IMR-90 (cell line): ENCODE data around the gene PAQR9. TPM values are rescaled to one million over a fixed set of nuclear protein-coding genes. Genes with fewer than 3 reads are reported as not detected.

Source experiments
- ATAC-seq: fragments of 200-7000 bp; cut with Tn5 transposase; 2 replicates; pipeline ENCODE4 v1.9.1; 2020; ENCODE audit warnings: low read depth, mild to moderate bottlenecking, moderate library complexity
- BruUV-seq: library from RNA; stranded (reverse); fragments of 400-500 nt; replicated peaks from 2 replicates; lab custom pipeline; 2021; lab: Mats Ljungman, UMichigan
- CTCF ChIA-PET: fragments of 300-600 bp; formaldehyde crosslinking; extraction: SDS; loops from one replicate; lab custom pipeline; 2021; ENCODE audit warnings: antibody characterized with exemption; lab: Yijun Ruan, JAX
- POLR2A ChIA-PET: fragments of 300-600 bp; sonication (Branson Sonifier 250); formaldehyde crosslinking; loops from one replicate; lab custom pipeline; 2022; ENCODE audit warnings: antibody characterized with exemption; ENCODE audit not compliant: unreplicated experiment; lab: Charles Lee
- DNase-seq: peaks from one replicate; pipeline ENCODE4 v3.0.0; 2013
- H2AFZ ChIP-seq: replicated peaks from 2 replicates; pipeline ENCODE3; 2013; ENCODE audit warnings: low read length, mild to moderate bottlenecking; ENCODE audit not compliant: poor library complexity
- H2AK5ac ChIP-seq: 2 replicates; pipeline ENCODE4 v1.6.1; 2013; ENCODE audit warnings: low read depth, low read length, inconsistent platforms
- H2AK9ac ChIP-seq: replicated peaks from 2 replicates; pipeline ENCODE3; 2013; ENCODE audit warnings: mild to moderate bottlenecking, low read depth, low read length, moderate library complexity; ENCODE audit not compliant: poor library complexity
- H2BK120ac ChIP-seq: 2 replicates; pipeline ENCODE4 v1.6.1; 2013; ENCODE audit warnings: low read depth, low read length, inconsistent platforms
- H2BK15ac ChIP-seq: 3 replicates; pipeline ENCODE4 v1.6.1; 2013; ENCODE audit warnings: low read depth, low read length, inconsistent platforms
- H2BK20ac ChIP-seq: 2 replicates; pipeline ENCODE4 v1.6.1; 2013; ENCODE audit warnings: low read depth, mild to moderate bottlenecking, inconsistent platforms, low read length, moderate library complexity
- H2BK5ac ChIP-seq: 2 replicates; pipeline ENCODE4 v1.6.1; 2013; ENCODE audit warnings: mild to moderate bottlenecking, low read depth, low read length, inconsistent platforms; ENCODE audit not compliant: poor library complexity, severe bottlenecking
- H3K14ac ChIP-seq: replicated peaks from 2 replicates; pipeline ENCODE4 v1.6.1; 2013; ENCODE audit warnings: low read depth, low read length, inconsistent platforms
- H3K18ac ChIP-seq: 2 replicates; pipeline ENCODE4 v1.6.1; 2013; ENCODE audit warnings: low read depth, low read length, control low read depth
- H3K23ac ChIP-seq: 2 replicates; pipeline ENCODE4 v1.6.1; 2013; ENCODE audit warnings: low read depth, low read length, inconsistent platforms
- H3K27ac ChIP-seq: 2 replicates; pipeline ENCODE4 v1.5.1; 2013; ENCODE audit warnings: mild to moderate bottlenecking, control low read depth, low read length; ENCODE audit not compliant: insufficient read depth
- H3K27me3 ChIP-seq: 2 replicates; pipeline ENCODE4 v1.6.1; 2013; ENCODE audit warnings: low read length; ENCODE audit not compliant: control insufficient read depth, insufficient read depth
- H3K36me3 ChIP-seq: 2 replicates; pipeline ENCODE4 v1.6.1; 2013; ENCODE audit warnings: low read length, mixed read lengths; ENCODE audit not compliant: control insufficient read depth, insufficient read depth
- H3K4ac ChIP-seq: 2 replicates; pipeline ENCODE4 v1.6.1; 2013; ENCODE audit warnings: low read depth, low read length, inconsistent platforms
- H3K4me1 ChIP-seq: 2 replicates; pipeline ENCODE4 v1.6.1; 2013; ENCODE audit warnings: low read length, mixed read lengths; ENCODE audit not compliant: control insufficient read depth, insufficient read depth
- H3K4me2 ChIP-seq: 2 replicates; pipeline ENCODE4 v1.6.1; 2013; ENCODE audit warnings: low read depth, mild to moderate bottlenecking, control low read depth, low read length, moderate library complexity
- H3K4me3 ChIP-seq: 2 replicates; pipeline ENCODE4 v1.5.1; 2013; ENCODE audit warnings: low read depth, mild to moderate bottlenecking, control low read depth, low read length, moderate library complexity; ENCODE audit not compliant: insufficient read depth
- H3K56ac ChIP-seq: 2 replicates; pipeline ENCODE4 v1.6.1; 2013; ENCODE audit warnings: low read length, inconsistent platforms; ENCODE audit not compliant: insufficient read depth; ENCODE audit errors: extremely low read depth
- H3K79me1 ChIP-seq, 2 experiments: 2 replicates each; pipeline ENCODE4 v1.6.1; 2013; ENCODE audit warnings: low read length in 2 of 2, inconsistent platforms in 1 of 2, low read depth in 1 of 2
- H3K9ac ChIP-seq: 2 replicates; pipeline ENCODE4 v1.6.1; 2013; ENCODE audit warnings: low read depth, low read length, control low read depth
- H3K9me1 ChIP-seq: 2 replicates; pipeline ENCODE4 v1.6.1; 2013; ENCODE audit warnings: low read length, inconsistent platforms; ENCODE audit not compliant: insufficient read depth
- H3K9me3 ChIP-seq: 2 replicates; pipeline ENCODE4 v1.6.1; 2013; ENCODE audit warnings: low read length; ENCODE audit not compliant: control insufficient read depth, insufficient read depth
- H4K20me1 ChIP-seq: 2 replicates; pipeline ENCODE4 v1.6.1; 2013; ENCODE audit warnings: low read length, inconsistent platforms; ENCODE audit not compliant: insufficient read depth
- H4K5ac ChIP-seq: 2 replicates; pipeline ENCODE4 v1.6.1; 2013; ENCODE audit warnings: mild to moderate bottlenecking, low read depth, low read length, control low read depth
- H4K8ac ChIP-seq, 2 experiments: 2 replicates each; pipeline ENCODE4 v1.6.1; 2013; ENCODE audit warnings: low read depth in 2 of 2, low read length in 2 of 2, control low read depth in 1 of 2, inconsistent platforms in 1 of 2
- H4K91ac ChIP-seq: 2 replicates; pipeline ENCODE4 v1.6.1; 2013; ENCODE audit warnings: low read depth, low read length, inconsistent platforms; ENCODE audit not compliant: insufficient read depth
- BHLHE40 ChIP-seq: fragments of 150-350 bp; IDR thresholded peaks from 2 replicates; pipeline ENCODE4 v1.6.1; 2016; ENCODE audit warnings: mild to moderate bottlenecking, low read depth, low read length
- CEBPB ChIP-seq: IDR thresholded peaks from 2 replicates; pipeline ENCODE4 v1.6.1; 2012; ENCODE audit warnings: low read depth, low read length, improper control_type of control experiment
- CHD1 ChIP-seq: IDR thresholded peaks from 2 replicates; pipeline ENCODE4 v1.6.1; 2012; ENCODE audit warnings: low read depth, low read length, improper control_type of control experiment
- ELK1 ChIP-seq: fragments of 150-350 bp; IDR thresholded peaks from 2 replicates; pipeline ENCODE4 v1.6.1; 2016; ENCODE audit warnings: low read depth, mild to moderate bottlenecking, low read length, moderate library complexity, borderline replicate concordance
- FOS ChIP-seq: fragments of 150-350 bp; IDR thresholded peaks from 2 replicates; pipeline ENCODE4 v1.6.1; 2016; ENCODE audit warnings: low read depth, low read length
- MAFK ChIP-seq: IDR thresholded peaks from 2 replicates; pipeline ENCODE4 v1.6.1; 2012; ENCODE audit warnings: low read depth, low read length, improper control_type of control experiment
- MAZ ChIP-seq: IDR thresholded peaks from 2 replicates; pipeline ENCODE4 v1.6.1; 2012; ENCODE audit warnings: low read depth, mild to moderate bottlenecking, low read length, improper control_type of control experiment, moderate library complexity, borderline replicate concordance
- MXI1 ChIP-seq: IDR thresholded peaks from 2 replicates; pipeline ENCODE4 v1.6.1; 2012; ENCODE audit warnings: low read depth, mild to moderate bottlenecking, low read length, moderate library complexity, borderline replicate concordance
- NFE2L2 ChIP-seq: fragments of 150-350 bp; IDR thresholded peaks from 2 replicates; pipeline ENCODE4 v1.6.1; 2016; ENCODE audit warnings: low read depth, mild to moderate bottlenecking, low read length
- POLR2A ChIP-seq: IDR thresholded peaks from 2 replicates; pipeline ENCODE4 v1.6.1; 2012; ENCODE audit warnings: mild to moderate bottlenecking, low read depth, low read length
- RAD21 ChIP-seq: IDR thresholded peaks from 2 replicates; pipeline ENCODE4 v1.6.1; 2012; ENCODE audit warnings: low read length, improper control_type of control experiment
- RCOR1 ChIP-seq: IDR thresholded peaks from 2 replicates; pipeline ENCODE4 v1.6.1; 2012; ENCODE audit warnings: mild to moderate bottlenecking, low read length, improper control_type of control experiment; ENCODE audit not compliant: insufficient replicate concordance
- RFX5 ChIP-seq: IDR thresholded peaks from 2 replicates; pipeline ENCODE4 v1.8.0; 2012; ENCODE audit warnings: low read depth, mild to moderate bottlenecking, low read length, moderate library complexity
- SMC3 ChIP-seq: fragments of 150-350 bp; IDR thresholded peaks from 2 replicates; pipeline ENCODE4 v1.6.1; 2016; ENCODE audit warnings: low read depth, mild to moderate bottlenecking, antibody characterized with exemption, low read length, moderate library complexity
- USF2 ChIP-seq: fragments of 150-350 bp; IDR thresholded peaks from 2 replicates; pipeline ENCODE4 v1.6.1; 2017; ENCODE audit warnings: mild to moderate bottlenecking, antibody characterized with exemption, low read length, low read depth
- WGBS, 2 experiments: methylation state at CpG; one replicate each; pipeline versions ENCODE4 v1.1.5 to v1.1.7; 2013; ENCODE audit warnings: missing lambda C conversion rate in 2 of 2; ENCODE audit not compliant: insufficient read length in 1 of 2; ENCODE audit errors: extremely low coverage in 2 of 2; 5-methylcytosine and 5-hydroxymethylcytosine counted together
- dilution Hi-C: fragments of 300-500 bp; cut with HindIII; formaldehyde crosslinking; loops from one replicate; pipeline ENCODE4 v1.14.3; 2018; ENCODE audit warnings: low sequenced_read_pairs; ENCODE audit not compliant: unreplicated experiment
- in situ Hi-C: fragments of 300-500 bp; cut with MboI; formaldehyde crosslinking; loops from 3 replicates; pipeline ENCODE4 v1.14.3; 2019; ENCODE audit warnings: low sequenced_read_pairs, inconsistent platforms, mixed read lengths
- intact Hi-C: fragments of 100-400 bp; cut with micrococcal nuclease; formaldehyde crosslinking; loops from 2 replicates; pipeline ENCODE4 v1.10.0; 2022
- polyA plus RNA-seq, 3 experiments: library from polyadenylated mRNA; depleted of rRNA; stranded (reverse); fragments of >200 nt; gene quantifications; 2 replicates each; pipeline ENCODE4 v1.2.3, GENCODE V29; 2012; ENCODE audit warnings: low replicate concordance in 1 of 3
- total RNA-seq: library from RNA; depleted of rRNA; stranded (reverse); fragments of >200 nt; gene quantifications from 2 replicates; pipeline ENCODE4 v1.2.3, GENCODE V29; 2012
- TF ChIP-seq, protein P1 (sequence below): conservative IDR thresholded peaks from 2 replicates; pipeline ENCODE4 v1.5.1; 2012; ENCODE audit warnings: mild to moderate bottlenecking, low read depth, low read length, improper control_type of control experiment

Gene PAQR9
- total and polyA plus RNA-seq, 2 of the 4 experiments (the other 2 are of a cell fraction): 0.05 TPM; not detected in 1

GRCh38 chr3:142930463-142930862, 33.0 kb downstream of the PAQR9 start:
- no peak overlapping the region for H3K4ac ChIP-seq
- dilution Hi-C loops (no loop called here), intact Hi-C loops (no loop called here), in situ Hi-C loops (no loop called here)
- WGBS, 2 experiments: no CpG with 5 or more reads among the region's 3 CpGs
- H3K56ac ChIP-seq: no peak overlapping the region
- H2BK120ac ChIP-seq: no peak overlapping the region
- ChIA-PET POLR2A (no interaction called here), CTCF (interaction anchor here (0.9 kb wide), 1 partner anchor 28 kb away, joined by 4 read pairs; no protein-coding TSS in a partner anchor)
- H3K36me3 ChIP-seq: no peaks in the 10 kb centered on the region
- H3K79me1 ChIP-seq: no peaks in the 10 kb centered on the region
- no peak overlapping the region for H3K23ac ChIP-seq
- no peak overlapping the region for H3K27ac ChIP-seq
- H3K9ac ChIP-seq: no peak overlapping the region
- no peak overlapping the region for H3K4me3 ChIP-seq
- no peak overlapping the region for H3K18ac ChIP-seq
- ATAC-seq: no peak
- no peak overlapping the region for H2BK20ac ChIP-seq
- DNase-seq: no peak
- no peak overlapping the region for H2BK15ac ChIP-seq
- H3K9me3 ChIP-seq: no peaks in the 10 kb centered on the region
- H3K4me2 ChIP-seq: no peak overlapping the region
- H3K14ac ChIP-seq: no peak overlapping the region
- no peak overlapping the region for H2BK5ac ChIP-seq
- H3K9me1 ChIP-seq: no peaks in the 10 kb centered on the region
- no peak for TF ChIP-seq MAFK
- TF ChIP-seq CEBPB: no peak
- no peak for TF ChIP-seq POLR2A
- no peak for TF ChIP-seq USF2
- no peak for TF ChIP-seq RCOR1
- TF ChIP-seq BHLHE40: no peak
- no peak for TF ChIP-seq ELK1
- no peak for TF ChIP-seq MAZ
- TF ChIP-seq RAD21: no peak
- TF ChIP-seq RFX5: no peak
- TF ChIP-seq FOS: no peak
- TF ChIP-seq SMC3: no peak
- TF ChIP-seq NFE2L2: no peak
- no peak for TF ChIP-seq MXI1
- TF ChIP-seq, protein P1, sequence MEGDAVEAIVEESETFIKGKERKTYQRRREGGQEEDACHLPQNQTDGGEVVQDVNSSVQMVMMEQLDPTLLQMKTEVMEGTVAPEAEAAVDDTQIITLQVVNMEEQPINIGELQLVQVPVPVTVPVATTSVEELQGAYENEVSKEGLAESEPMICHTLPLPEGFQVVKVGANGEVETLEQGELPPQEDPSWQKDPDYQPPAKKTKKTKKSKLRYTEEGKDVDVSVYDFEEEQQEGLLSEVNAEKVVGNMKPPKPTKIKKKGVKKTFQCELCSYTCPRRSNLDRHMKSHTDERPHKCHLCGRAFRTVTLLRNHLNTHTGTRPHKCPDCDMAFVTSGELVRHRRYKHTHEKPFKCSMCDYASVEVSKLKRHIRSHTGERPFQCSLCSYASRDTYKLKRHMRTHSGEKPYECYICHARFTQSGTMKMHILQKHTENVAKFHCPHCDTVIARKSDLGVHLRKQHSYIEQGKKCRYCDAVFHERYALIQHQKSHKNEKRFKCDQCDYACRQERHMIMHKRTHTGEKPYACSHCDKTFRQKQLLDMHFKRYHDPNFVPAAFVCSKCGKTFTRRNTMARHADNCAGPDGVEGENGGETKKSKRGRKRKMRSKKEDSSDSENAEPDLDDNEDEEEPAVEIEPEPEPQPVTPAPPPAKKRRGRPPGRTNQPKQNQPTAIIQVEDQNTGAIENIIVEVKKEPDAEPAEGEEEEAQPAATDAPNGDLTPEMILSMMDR: no peak
- no peak for TF ChIP-seq CHD1
- H4K20me1 ChIP-seq: no peaks in the 10 kb centered on the region
- H2AK9ac ChIP-seq: no peak overlapping the region
- no peak overlapping the region for H2AK5ac ChIP-seq
- no peak overlapping the region for H4K5ac ChIP-seq
- no peak overlapping the region for H2AFZ ChIP-seq
- H4K8ac ChIP-seq: no peak overlapping the region
- no peak overlapping the region for H4K91ac ChIP-seq
- no TSS peak for BruUV-seq
- H3K4me1 ChIP-seq: no peaks in the 10 kb centered on the region
- H3K27me3 ChIP-seq: peaks cover 17% of the 10 kb centered on the region
